Gastrocnemius medialis (tissue), 4 donors: ENCODE results near the gene GHDC.

Source experiments
- CTCF ChIP-seq, 5 experiments: fragments of 450-650 bp in 3 of 5; fragments of 200-600 bp in 2 of 5; sonication (generic) in 2 of 5; IDR thresholded peaks in 4 of 5; conservative IDR thresholded peaks in 1 of 5; 1 replicate in 4 of 5; 2 replicates in 1 of 5; pipeline ENCODE4 v1.5.1; 2016 to 2019; ENCODE audit warnings: antibody characterized with exemption in 5 of 5, mild to moderate bottlenecking in 3 of 5, moderate library complexity in 3 of 5
- POLR2A ChIP-seq, 2 donors: fragments of 450-650 bp; IDR thresholded peaks; one replicate each; pipeline ENCODE4 v1.6.1; 2017; ENCODE audit warnings: antibody characterized with exemption in 2 of 2, mild to moderate bottlenecking in 2 of 2, moderate library complexity in 2 of 2

GRCh38 chr17:42180411-42180921 is 13.8 kb downstream of the GHDC start:
- TF ChIP-seq POLR2A (IDR thresholded peaks at IDR 0.05) (no peak), CTCF (IDR thresholded peaks at IDR 0.05 in 4 of 5, conservative IDR thresholded peaks at IDR 0.05 in 1 of 5) (no peak)
